ENCODE data around the gene SMG5. TPM values are rescaled to one million over a fixed set of nuclear protein-coding genes. Genes with fewer than 3 reads are reported as not detected.
"Not testable (repeated sequence)": the region's sequence is repeated elsewhere in the genome, so short reads cannot be mapped to it uniquely, and the experiment has no call there.

SMG5 gene
- total and polyA plus RNA-seq, 12 donors, result 38.7 to 93.0 (median 74.7) TPM

- peaks cover 0 to 92% (median 38%) of the 10 kb centered on the region in 9 donors for H3K36me3 ChIP-seq
- 8 to 19% methylated on average over 2 of the region's 2 CpGs for WGBS, 2 donors
- intact Hi-C loops (cut with DNase I), result loop anchor here (1.0 to 5.0 kb wide), 7 partner anchors 79 to 135 kb away; no protein-coding TSS in a partner anchor
- ATAC-seq (no peak), DNase-seq (no peak)
- peak in 1 of 9 donors; percentile 5 for TF ChIP-seq CTCF (IDR thresholded peaks at IDR 0.05)
- peak overlapping the region in 3 of 10 donors; percentile 3 to 15 (median 9) for H3K27ac ChIP-seq
- peaks cover 0 to 9% (median 4%) of the 10 kb centered on the region in 9 donors for H3K4me1 ChIP-seq
- no peak overlapping the region for H3K4me3 ChIP-seq
- no peaks in the 10 kb centered on the region for H3K9me3 ChIP-seq
- no peaks in the 10 kb centered on the region for H3K27me3 ChIP-seq
Observed at GRCh38 chr1:156225677-156226014, 57.0 kb downstream of the SMG5 start.

DNA sequence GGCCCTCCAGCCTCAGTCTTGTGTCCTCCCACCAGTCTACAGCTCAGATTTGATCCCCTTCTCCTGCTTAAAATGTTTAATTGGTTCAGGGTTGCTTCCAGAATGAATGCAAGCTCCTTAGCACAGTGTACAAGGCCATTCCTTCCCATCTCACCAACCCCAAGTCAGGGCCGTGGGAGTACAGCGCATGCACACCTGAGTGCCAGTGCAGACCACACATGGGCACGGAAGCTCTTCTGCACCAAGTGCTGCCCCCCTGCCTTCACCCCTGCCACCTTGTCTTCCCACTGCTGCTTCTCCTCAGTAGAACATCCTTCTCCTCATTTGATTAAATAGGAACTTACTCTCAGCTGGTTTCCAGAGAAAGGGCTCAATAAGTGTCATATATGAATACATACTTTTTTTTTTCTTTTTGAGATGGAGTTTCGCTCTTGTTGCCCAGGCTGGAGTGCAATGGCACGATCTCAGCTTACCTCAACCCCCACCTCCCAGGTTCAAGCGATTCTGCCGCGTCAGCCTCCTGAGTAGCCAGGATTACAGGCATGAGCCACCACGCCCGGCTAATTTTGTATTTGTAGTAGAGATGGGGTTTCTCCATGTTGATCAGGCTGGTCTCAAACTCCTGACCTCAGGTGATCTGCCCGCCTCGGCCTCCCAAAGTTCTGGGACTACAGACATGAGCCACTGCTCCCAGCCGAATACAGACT lies 60.5 kb downstream of the SMG5 start:
- ATAC-seq, result no peak
- no peaks in the 10 kb centered on the region for H3K9me3 ChIP-seq
- no peak overlapping the region for H3K27ac ChIP-seq
- 93 to 94% methylated on average over 13 of the region's 13 CpGs for WGBS, 2 donors
- DNase-seq, result no peak
- H3K27me3 ChIP-seq, result no peaks in the 10 kb centered on the region
- intact Hi-C loops (cut with DNase I), result loop anchor here in 2 of 10 donors (2.0 to 5.0 kb wide), 2 partner anchors 75 kb away; no protein-coding TSS in a partner anchor
- H3K4me1 ChIP-seq, result peaks cover 0 to 27% (median 12%) of the 10 kb centered on the region in 9 donors
- TF ChIP-seq CTCF (IDR thresholded peaks at IDR 0.05), result no peak
- H3K4me3 ChIP-seq, result no peak overlapping the region
- peaks cover 0 to 70% (median 31%) of the 10 kb centered on the region in 9 donors for H3K36me3 ChIP-seq

- Histone ChIP-seq H3K9me3 (no peaks in the 10 kb centered on the region), H3K4me3 (no peak overlapping the region), H3K27me3 (no peaks in the 10 kb centered on the region), H3K27ac (no peak overlapping the region), H3K4me1 (peaks cover 0 to 30% (median 12%) of the 10 kb centered on the region in 9 donors), H3K36me3 (peaks cover 0 to 61% (median 31%) of the 10 kb centered on the region in 9 donors)
- no peak for ATAC-seq
- DNase-seq, result no peak
- TF ChIP-seq CTCF (IDR thresholded peaks at IDR 0.05), result no peak
- intact Hi-C loops (cut with DNase I), result loop anchor here in 1 of 10 donors (5.0 kb wide), 1 partner anchor 73 kb away; no protein-coding TSS in a partner anchor
- 97 to 99% methylated on average over 9 of the region's 9 CpGs for WGBS, 2 donors
Observed at GRCh38 chr1:156220226-156220625, 62.4 kb downstream of the SMG5 start.

GRCh38 chr1:156217871-156218270 lies 64.8 kb downstream of the SMG5 start:
- peak overlapping the region in 1 of 10 donors; percentile 5 for H3K4me3 ChIP-seq
- ATAC-seq (no peak), DNase-seq (no peak)
- no peaks in the 10 kb centered on the region for H3K27me3 ChIP-seq
- peaks cover 3 to 43% (median 29%) of the 10 kb centered on the region in 9 donors for H3K4me1 ChIP-seq
- TF ChIP-seq CTCF (IDR thresholded peaks at IDR 0.05), result no peak
- peaks cover 0 to 55% (median 19%) of the 10 kb centered on the region in 9 donors for H3K36me3 ChIP-seq
- peak overlapping the region in 5 of 10 donors; percentile 28 to 89 (median 36) for H3K27ac ChIP-seq
- WGBS, 2 donors, result 55 to 60% methylated on average over 2 of the region's 2 CpGs
- intact Hi-C loops (cut with DNase I), result no loop called here
- H3K9me3 ChIP-seq, result no peaks in the 10 kb centered on the region

- ATAC-seq; H3K9me3 ChIP-seq; H3K27ac ChIP-seq; H3K27me3 ChIP-seq; DNase-seq; H3K4me3 ChIP-seq; intact Hi-C loops (cut with DNase I): not testable (repeated sequence)
- Histone ChIP-seq H3K36me3 (peaks cover 0 to 46% (median 7%) of the 10 kb centered on the region in 9 donors), H3K4me1 (peaks cover 3 to 52% (median 31%) of the 10 kb centered on the region in 9 donors)
- 90 to 94% methylated on average over 55 of the region's 55 CpGs for WGBS, 2 donors
Observed at GRCh38 chr1:156216361-156217086, 66.1 kb downstream of the SMG5 start.

Measured in heart right ventricle (tissue), 16 donors.